COLO829 (cell line): ENCODE results near the gene PARD6A.
A peak's percentile ranks its signal among the peaks of the same experiment; 100 is the strongest.

ENCODE experiments used
- DNase-seq: peaks from one replicate; pipeline ENCODE4 v3.0.0; 2012; ENCODE audit warnings: low spot score

Gene PARD6A

DNA sequence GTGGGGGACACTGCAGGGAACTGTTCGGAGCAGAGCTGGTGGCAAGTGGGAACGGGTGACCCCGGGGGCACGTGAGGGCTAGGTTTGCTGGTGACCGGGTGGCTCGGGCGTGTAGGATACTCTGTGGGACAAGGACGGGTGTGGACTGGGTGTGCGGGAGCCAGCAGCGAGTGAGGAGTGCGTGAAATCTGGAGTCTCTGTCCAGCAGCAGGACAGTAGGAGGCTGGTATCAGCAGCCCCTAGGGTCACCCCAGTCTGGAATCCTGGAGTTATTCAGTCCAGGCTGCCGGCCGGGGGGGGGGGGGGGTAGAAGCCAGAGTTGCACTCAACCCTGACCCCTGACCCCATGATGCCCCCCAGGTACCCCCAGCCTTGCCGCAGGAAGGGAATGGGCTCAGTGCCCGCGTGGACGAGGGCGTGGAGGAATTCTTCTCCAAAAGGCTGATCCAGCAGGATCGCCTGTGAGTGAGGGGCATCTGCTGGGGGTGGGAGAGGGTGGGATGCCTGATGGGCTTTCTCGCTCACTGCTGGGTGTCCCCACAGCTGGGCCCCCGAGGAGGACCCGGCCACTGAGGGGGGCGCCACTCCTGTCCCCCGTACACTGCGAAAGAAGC is 6.9 kb upstream of the PARD6A start:
- no peak for DNase-seq

DNA sequence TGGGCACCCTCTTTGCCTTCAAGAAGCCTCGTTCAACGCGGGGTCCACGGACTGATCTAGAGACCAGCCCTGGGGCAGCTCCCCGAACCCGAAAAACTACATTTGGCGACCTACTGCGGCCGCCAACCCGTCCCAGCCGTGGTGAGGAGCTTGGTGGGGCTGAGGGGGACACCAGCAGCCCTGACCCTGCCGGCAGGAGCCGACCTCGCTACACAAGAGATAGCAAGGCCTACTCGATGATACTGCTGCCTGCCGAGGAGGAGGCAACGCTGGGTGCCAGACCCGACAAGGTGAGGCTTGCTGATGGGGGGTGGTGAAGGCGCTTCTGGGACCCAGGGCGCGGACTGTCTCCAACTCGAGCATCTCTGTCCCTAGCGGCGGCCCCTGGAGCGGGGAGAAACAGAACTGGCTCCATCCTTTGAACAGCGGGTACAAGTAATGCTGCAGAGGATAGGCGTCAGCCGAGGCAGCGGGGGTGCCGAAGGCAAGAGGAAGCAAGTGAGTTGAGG is 6.3 kb upstream of the PARD6A start:
- no peak for DNase-seq

- DNase-seq: no peak
Observed at GRCh38 chr16:67655363-67655762, 5.4 kb upstream of the PARD6A start.

DNA sequence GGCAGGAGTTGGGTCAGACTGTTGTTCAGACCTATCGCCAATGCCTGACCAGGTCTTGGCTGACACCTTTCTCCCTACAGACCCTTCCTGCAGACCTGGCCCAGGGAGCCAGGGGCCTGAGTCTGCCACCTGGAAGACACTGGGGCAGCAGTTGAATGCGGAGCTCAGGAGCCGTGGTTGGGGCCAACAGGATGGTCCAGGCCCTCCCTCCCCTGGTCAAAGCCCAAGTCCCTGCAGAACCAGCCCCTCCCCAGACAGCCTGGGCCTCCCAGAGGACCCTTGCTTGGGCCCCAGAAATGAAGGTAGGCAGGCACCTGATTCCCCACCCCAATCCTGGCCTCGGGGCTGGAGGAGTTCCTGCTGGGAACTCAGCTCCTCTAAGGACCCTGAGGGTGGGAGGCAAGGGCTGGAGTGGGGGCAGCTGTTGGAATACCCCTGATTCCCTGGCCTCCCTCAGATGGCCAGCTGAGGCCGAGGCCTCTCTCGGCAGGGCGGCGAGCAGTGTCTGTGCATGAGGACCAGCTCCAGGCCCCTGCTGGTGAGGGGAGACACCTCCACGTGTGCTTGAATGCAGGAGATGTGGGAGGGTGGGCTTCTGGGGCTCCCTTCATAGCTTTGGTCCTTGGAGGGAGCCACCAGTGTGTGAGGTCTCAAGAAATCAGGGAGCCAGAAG is 4.3 kb upstream of the PARD6A start:
- no peak for DNase-seq

- no peak for DNase-seq
Observed at GRCh38 chr16:67657017-67657608, 3.6 kb upstream of the PARD6A start.

DNA sequence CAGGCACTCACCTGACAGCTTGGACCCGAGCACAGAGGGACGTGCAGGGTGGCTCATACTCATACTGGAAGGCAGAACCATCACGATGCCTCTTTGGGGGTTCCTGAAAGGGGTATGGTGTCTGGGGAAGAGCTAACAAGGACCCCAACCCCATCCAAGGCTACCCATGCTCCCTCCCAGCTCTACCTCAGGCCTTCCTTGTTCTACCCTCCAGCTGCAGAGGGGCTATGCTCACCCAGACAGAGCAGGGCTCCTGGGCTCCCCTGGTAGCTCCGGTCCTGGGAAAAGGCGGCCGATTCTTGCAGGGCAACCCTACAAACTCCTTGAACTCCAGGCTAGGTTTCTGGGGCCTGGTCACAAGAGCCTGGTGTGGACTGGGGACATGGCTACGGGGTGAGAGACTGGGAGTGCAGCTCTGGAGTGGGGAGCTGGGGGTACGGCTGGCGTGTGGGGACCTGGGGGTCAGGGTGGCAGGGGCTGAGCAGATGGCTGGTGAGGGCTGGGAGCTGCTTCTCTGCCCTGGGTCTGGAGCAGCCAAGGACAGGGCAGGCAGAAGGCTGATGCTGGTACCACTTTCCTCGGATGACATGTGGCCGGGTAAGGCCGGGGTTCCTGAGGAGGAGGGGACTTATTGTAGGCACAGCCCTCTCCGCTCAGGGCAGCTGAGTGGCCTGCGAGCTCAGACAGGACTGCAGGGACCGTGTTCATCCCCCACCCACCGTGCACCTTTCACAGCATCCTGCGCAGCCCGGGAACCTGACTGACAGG is 2.8 kb upstream of the PARD6A start:
- no peak for DNase-seq

GRCh38 chr16:67658849-67659674 is 1.7 kb upstream of the PARD6A start:
- DNase-seq: no peak

- DNase-seq: peak; percentile 89
Observed at GRCh38 chr16:67659675-67660563, 841 bp upstream of the PARD6A start, which contains the start of gene ACD. Gene ACD (minus strand): TSS chr16:67660260. CDS start chr16:67660220, 40 bp downstream.

DNA sequence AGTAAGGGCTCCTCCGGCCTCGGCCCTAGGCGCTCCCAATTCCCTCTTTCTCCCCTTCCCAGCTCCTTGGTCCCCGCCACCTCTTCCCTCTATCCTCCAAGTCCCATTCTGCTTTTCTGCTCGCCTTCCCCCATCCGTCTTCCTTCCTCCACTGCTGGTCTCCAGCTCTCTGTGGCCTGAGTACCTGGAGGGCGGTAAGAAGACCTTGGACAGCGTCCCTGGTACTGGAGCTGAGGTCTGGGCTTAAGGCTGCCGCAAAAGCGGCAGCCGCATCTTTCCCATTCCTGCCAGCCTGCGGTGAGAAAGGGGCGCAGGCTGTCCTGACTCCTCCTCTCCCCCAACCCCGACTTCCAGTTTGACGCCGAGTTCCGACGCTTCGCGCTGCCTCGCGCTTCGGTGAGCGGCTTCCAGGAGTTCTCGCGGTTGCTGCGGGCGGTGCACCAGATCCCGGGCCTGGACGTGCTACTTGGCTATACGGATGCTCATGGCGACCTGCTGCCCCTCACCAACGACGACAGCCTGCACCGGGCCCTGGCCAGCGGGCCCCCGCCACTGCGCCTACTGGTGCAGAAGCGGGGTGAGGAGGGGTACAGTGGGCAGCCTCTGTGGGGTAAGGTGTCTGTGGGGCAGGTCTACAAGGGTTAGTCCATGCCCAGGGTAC is 471 bp downstream of the PARD6A start:
- no peak for DNase-seq

- no peak for DNase-seq
Observed at GRCh38 chr16:67661886-67662652, 1.3 kb downstream of the PARD6A start.

DNA sequence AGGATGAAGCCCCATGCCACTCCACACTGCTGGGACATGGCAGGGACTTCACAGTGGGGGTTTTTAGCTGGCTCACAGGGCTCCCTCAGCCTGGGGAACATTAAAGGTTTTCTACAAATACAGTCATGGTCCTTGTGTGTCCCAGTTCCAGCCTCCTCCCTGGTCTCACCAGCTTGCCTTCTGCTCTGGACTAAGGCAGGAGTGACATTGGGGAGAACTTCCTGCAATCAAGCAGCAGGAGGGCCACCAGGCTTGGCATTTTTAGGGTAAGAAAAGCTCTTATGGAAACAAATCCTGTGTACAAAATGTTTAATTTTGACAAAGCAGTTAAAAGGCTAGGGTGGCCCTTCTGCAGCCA is 1.9 kb downstream of the PARD6A start:
- DNase-seq: no peak

GRCh38 chr16:67663151-67663876 is 2.6 kb downstream of the PARD6A start:
- no peak for DNase-seq

- no peak for DNase-seq
Observed at GRCh38 chr16:67663877-67664222, 3.1 kb downstream of the PARD6A start.

GRCh38 chr16:67664258-67664657 is 3.5 kb downstream of the PARD6A start:
- DNase-seq: no peak

DNA sequence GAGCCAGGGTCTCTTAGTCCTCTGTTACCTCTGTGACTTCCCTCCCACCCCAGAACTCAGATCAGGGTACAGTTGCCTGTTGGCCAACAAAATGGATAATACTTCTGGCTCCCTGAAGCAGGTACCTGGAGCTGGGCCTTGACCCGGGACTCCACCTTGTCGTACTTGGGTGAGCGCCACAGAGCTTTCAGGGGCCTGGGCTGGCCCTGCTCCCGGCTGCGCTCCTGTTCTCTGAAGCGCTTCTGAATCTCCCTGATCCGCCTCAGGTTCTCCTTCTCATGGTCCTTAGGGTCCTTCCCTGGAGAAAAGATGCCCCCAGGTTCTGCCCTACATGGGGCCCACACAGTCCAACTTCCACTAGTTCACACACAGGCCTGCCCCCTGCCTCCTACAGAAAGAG is 4.1 kb downstream of the PARD6A start:
- no peak for DNase-seq

DNA sequence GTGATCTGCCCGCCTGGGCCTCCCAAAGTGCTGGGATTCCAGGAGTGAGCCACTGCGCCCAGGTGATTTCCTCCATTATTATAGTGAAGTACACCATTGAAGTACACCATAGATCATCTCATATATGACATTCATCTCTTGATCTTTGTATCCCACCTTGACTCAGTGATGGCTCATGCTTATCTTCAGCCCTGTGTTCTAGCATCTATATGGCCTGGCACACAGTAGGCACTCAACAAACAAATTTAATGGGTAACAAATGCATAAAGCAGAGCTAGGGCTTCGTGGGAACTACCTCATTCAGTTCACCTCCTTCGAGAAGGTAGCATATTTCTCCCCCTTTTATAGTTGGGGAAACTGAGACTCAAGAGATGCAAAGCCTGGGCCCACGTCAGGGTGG is 4.8 kb downstream of the PARD6A start:
- DNase-seq: no peak

DNA sequence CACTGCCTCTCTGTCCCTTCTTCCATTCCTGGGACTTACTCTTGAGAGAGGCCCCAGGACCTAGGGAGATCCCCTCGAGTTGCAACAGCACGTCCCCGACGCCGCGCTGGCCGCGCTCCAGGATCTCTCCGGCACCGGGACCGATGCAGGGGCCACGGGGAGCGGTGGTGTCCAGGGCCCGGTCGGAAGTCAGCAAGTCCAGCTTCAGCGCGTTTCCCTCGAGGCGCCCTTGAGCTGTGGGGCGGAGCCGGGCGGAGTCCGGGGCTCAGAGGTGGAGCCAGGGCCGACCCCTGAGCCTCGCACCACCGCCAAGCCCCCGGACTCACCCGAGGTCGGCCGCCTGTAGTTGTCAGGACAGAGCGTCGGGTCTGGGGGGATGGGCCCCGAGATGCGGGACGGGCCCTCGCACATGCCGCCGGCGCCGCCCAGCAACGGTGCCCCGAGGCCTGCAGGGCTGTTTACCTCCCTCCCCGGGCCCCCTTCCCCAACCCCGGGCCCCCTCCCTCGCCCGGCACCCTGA is 5.3 kb downstream of the PARD6A start:
- no peak for DNase-seq
